NCI-H2171 treated with DMSO at 0.1 percent for 48 hours (cell line): ENCODE data around the gene CKAP5.
A peak's percentile ranks its signal among the peaks of the same experiment; 100 is the strongest.
"Not testable (repeated sequence)": the region's sequence is repeated elsewhere in the genome, so short reads cannot be mapped to it uniquely, and the experiment has no call there.

Experiments used
- DNase-seq: peaks from one replicate; lab custom pipeline; 2025; lab: John Stamatoyannopoulos, UW

The CKAP5 gene

DNA sequence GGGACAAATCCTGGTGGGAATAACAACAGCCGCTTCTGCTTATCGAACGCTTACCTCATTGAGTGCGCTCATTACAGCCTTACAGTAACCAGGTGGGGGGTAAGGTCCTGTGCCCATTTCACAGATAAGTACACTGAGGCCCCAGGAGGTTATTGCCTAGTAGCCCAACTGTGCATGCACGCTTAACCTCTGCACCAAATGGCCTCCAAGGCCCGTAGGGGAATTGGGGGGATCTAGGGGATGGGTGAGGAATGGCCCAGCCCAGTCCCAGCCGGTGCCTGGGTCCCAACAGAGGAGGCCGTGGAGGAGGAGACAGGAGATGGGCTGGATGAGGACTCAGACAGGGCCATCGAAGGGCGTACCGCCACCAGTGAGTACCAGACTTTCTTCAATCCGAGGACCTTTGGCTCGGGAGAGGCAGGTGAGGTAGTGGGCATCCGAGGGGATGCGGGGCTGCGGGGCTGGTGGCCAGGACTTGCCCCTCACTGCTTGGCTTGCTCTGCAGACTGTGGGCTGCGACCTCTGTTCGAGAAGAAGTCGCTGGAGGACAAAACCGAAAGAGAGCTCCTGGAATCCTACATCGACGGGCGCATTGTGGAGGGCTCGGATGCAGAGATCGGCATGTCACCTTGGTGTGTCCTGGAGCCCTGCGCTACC lies 119.7 kb downstream of the CKAP5 start:
- DNase-seq, result no peak

DNA sequence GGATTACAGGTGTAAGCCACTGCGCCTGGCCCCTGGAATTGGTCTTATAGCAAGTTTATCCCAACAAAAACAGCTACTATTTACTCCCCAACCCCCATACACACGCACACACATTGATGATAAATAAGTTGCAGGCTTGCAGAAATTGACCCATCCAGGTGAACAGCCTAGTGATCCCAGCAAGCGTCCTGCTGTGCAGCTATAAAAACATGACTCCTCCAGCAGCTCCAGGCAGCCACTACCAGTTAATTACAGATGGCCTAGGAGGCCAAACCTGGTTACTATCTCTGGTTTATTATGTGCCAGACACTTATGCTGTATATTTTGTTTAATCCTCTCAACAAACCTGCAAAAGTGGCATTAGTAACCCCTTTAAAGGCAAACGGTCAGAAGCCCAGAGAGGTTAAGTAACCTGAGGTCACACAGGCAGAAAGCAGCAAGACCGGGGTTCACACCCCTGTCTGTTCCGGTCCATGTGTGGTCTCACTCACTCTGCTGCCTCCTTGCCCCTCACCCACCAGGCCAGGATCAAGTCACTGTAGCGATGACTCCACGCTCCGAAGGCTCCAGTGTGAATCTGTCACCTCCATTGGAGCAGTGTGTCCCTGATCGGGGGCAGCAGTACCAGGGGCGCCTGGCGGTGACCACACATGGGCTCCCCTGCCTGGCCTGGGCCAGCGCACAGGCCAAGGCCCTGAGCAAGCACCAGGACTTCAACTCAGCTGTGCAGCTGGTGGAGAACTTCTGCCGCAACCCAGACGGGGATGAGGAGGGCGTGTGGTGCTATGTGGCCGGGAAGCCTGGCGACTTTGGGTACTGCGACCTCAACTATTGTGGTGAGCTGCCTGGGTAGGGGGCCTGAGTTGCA lies 120.5 kb downstream of the CKAP5 start:
- no peak for DNase-seq

DNA sequence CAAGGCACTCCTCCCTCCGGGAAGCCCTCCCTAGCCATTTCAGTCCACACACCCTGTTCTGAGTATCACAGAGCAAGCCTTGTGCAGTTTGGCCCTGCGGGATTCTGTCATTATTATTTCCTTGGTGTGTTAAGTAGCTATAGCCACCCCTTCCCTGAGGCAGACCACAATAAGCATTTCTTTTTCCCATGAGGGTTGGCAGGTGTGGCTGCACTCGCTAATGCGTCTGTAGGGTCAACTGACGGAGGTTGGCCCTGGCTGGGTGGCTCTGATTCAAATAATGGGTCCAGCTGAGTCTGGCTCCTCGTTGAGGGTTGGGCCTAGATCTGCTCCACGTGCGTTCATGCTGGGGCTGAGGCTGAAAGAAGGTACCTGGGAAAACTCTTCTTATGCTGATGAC lies 122.0 kb downstream of the CKAP5 start:
- no peak for DNase-seq

GRCh38 chr11:46723359-46723680 lies 122.8 kb downstream of the CKAP5 start:
- no peak for DNase-seq

- DNase-seq, result no peak
These were observed 123.3 kb downstream of the CKAP5 start for GRCh38 chr11:46722566-46723358.

DNA sequence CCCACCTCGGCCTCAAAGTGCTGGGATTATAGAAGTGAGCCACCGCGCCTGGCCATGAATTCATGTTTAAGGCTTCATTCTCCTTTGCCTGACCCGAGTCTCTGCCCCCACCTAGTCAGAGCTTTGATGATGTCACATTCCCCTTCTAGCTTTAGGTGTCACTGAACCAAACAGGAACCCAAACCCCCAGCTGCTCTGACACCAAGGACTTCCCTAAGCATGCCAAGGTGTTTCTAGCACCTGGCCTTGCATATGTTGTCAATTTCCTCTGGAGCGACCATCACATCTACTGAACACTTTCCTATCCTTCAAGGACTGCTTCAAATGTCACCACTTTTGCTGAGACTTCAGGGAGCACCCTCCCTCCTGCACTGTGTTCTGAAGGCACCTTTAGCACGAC lies 124.8 kb downstream of the CKAP5 start:
- no peak for DNase-seq

- no peak for DNase-seq
These were observed 126.4 kb downstream of the CKAP5 start for GRCh38 chr11:46719543-46720218.

DNA sequence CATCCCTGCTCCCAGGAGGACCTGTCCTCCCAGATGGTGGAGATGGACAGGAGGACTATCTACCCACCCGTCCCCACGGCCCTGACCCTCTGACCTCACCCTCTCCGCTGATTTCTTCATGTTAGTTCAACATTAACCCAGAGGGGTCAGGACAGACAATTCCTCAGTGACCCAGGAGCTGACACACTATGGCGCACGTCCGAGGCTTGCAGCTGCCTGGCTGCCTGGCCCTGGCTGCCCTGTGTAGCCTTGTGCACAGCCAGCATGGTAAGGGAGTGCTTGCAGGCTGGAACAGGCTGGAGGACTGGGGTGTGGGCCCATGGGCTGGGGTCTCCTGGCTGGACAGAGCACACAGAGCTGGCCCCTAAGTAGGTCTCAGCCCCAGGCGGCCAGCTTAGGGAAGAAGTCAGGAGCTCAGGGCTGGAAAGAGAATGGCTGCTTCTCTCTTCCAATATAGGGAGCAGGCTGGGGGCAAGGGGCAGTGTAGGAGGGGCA lies 127.0 kb downstream of the CKAP5 start, which contains the start of gene F2:
Gene F2, plus strand, starts transcription at position 166 of the 495 bp plus-strand sequence. Its CDS starts 23 bp downstream, at position 189.
- DNase-seq, result no peak

DNA sequence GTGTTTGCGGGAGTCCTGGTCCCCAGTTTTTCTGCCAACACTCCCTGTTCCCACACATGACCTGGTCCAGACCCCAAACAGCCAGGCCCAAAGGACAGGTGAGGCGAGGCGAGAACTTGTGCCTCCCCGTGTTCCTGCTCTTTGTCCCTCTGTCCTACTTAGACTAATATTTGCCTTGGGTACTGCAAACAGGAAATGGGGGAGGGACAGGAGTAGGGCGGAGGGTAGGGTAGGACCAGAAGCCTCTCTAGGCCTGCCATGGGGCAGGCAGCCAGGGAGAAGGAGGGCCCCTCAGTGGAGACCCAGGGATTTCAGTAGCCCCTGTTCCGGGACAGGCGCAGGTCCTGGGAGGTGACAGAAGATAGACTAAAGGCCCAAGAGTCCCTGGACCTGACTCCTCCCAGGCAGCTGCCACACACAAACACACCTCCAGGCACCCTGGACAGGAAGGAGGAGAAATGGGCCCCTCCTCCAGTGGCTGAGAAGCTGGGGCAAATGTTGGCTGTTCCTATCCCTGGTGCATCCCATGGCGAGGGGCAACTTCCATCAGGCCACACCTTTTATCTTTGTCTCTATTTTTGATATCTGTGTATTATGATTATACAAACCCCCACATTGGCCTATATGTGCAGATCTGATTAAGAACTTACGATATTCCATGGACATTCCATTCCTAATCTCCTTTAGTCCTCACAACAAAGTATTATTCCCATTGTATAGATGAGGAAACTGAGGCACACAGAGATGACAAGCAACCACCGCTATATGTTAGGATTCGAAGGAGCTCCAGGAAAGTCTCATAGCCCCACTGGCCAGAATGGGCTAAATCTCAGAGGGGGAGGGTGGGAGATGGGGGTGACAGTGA lies 127.7 kb downstream of the CKAP5 start:
- no peak for DNase-seq

- not testable (repeated sequence) for DNase-seq
These were observed 128.3 kb downstream of the CKAP5 start for GRCh38 chr11:46717825-46718154.

DNA sequence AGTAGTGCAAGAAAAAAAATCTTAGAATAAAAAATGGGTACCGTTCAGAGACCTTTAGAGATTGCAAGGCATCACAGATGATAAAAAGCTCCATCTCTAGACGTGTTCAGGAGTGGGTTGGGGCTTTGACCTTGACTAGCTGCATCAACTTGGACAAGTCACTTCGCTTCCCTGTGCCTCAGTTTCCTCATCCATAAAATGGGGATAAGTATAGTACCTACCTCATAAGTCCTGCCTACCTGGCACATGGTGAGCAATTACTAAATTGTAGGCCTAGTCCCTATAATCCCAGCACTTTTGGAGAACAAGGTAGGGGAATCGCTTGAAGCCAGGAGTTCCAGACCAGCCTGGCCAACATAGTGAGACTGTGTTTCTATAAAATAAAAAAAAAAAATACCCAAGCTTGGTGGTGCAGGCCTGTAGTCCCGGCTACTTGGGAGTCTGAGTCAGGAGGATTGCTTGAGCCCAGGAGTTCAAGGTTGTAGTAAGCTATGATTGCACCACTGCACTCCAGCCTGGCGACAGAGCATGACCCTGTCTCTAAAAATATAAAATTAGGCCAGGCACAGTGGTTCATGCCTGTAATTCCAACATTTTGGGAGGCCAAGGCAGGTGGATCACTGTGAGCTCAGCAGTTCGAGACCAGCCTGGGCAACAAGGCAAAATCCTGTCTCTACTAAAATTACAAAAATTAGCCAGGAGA lies 133.1 kb downstream of the CKAP5 start:
- DNase-seq, result no peak

- DNase-seq, result no peak
These were observed 134.8 kb downstream of the CKAP5 start for GRCh38 chr11:46711303-46711702.

GRCh38 chr11:46710821-46711269 lies 135.2 kb downstream of the CKAP5 start:
- DNase-seq, result no peak

DNA sequence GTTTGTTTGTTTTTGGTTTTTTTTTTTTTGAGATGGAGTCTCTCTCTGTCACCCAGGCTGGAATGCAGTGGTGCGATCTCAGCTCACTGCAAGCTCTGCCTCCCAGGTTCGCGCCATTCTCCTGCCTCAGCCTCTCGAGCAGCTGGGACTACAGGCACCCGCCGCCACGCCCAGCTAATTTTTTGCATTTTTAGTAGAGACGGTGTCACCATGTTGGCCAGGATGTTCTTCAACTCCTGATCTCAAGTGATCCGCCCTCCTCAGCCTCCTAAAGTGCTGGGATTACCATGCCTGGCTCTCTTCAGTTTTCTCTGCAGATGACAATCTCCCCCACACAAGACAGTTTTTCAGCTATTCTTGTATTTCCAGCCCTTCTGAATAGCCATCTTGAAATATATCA lies 136.7 kb downstream of the CKAP5 start:
- DNase-seq, result not testable (repeated sequence)

DNA sequence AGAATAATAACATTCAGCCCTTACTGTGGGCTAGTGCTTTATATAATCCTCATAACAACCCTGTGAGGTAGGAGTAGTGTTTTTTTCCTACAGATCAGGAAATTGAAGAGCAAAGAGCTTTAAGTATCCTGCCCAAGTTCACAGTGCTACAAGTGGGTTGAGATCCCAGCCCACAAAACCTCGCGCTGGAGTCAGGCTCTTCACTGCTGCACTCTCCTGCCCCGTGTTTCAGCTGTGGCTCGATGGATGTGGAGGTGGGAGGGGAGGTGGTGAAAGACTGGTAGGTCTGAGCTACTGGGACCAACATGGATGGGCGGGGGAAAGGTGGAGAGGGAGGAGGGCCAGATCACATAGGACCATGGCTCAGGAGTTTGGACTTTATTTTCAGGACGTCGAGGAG lies 139.2 kb downstream of the CKAP5 start:
- no peak for DNase-seq

- no peak for DNase-seq
These were observed 140.9 kb downstream of the CKAP5 start for GRCh38 chr11:46705070-46705688.

- no peak for DNase-seq
These were observed 144.9 kb downstream of the CKAP5 start for GRCh38 chr11:46701078-46701654.

DNA sequence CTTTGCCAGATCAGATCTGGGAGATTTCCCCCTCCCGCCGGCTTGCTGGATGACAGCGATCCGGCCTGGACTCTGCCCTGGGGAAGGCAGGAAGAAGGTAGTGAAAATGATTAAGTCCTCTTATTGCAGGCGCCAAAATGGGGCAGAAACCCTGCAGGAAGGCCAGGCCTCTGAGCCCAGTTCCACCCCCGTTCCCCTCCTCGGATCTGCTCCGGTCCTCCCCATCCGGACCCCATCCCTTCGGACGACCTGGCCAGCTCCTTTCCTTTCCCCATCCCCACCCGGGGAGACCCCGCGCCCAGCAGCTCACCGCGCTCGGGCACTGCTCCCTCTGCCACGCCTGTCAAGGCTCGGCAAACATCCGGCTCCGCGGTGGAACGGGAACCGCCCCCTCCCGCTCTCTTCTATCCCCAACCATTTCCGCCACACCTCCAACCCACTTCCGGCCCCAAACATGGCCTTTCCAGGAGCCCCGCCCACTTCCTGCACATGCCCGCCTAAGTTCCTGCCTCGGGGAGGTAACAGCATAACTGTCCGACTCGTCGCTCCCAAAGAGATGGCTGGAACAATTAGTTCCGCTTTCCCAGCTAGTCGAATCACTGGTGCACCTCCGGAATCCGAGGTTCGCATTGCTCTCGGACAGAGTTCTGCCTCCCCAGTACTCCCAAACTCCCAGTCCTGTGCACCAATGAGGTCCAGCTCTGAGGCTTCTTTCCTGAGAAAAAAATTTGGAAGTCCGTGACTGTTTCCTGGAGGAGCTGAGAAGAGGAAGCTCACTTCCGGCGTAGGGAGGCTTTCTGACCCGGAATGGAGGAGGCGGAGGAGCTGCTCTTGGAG lies 145.6 kb downstream of the CKAP5 start, which contains the start of the genes ARHGAP1 and ZNF408:
Gene ARHGAP1, minus strand, starts transcription at position 379 of the 837 bp plus-strand sequence. CDS start 4,512 bp downstream, outside the sequence.
Gene ZNF408, plus strand, starts transcription at position 791 of the 837 bp plus-strand sequence. Its CDS starts 17 bp downstream, at position 808.
- DNase-seq, result peak; percentile 98
